Cardiac muscle cell (in vitro differentiated cells and primary cell): ENCODE data around the gene FAM111A. TPM values are rescaled to one million over a fixed set of nuclear protein-coding genes. Genes with fewer than 3 reads are reported as not detected.

ENCODE experiments used
- DNase-seq, 2 donors: peaks; one replicate each; pipeline versions ENCODE4 v3.0.0 to v3.0.0-alpha.2; 2010 to 2017; ENCODE audit warnings: low read depth in 1 of 2, low spot score in 1 of 2
- H3K27ac ChIP-seq: fragments of 200-600 bp; sonication (generic); 2 replicates; pipeline ENCODE4 v1.5.1; 2016
- H3K27me3 ChIP-seq: fragments of 200-600 bp; sonication (generic); 2 replicates; pipeline ENCODE4 v1.6.0; 2016; ENCODE audit warnings: control low read depth
- H3K36me3 ChIP-seq: fragments of 200-600 bp; sonication (generic); 2 replicates; pipeline ENCODE4 v1.5.1; 2016; ENCODE audit warnings: control low read depth
- H3K4me1 ChIP-seq: fragments of 200-600 bp; sonication (generic); 2 replicates; pipeline ENCODE4 v1.8.1; 2017; ENCODE audit warnings: low read depth, mild to moderate bottlenecking, mixed run types
- H3K4me3 ChIP-seq: fragments of 200-600 bp; sonication (generic); 2 replicates; pipeline ENCODE4 v1.5.1; 2016; ENCODE audit warnings: mild to moderate bottlenecking
- H3K9me3 ChIP-seq: fragments of 200-600 bp; sonication (generic); 2 replicates; pipeline ENCODE4 v1.5.1; 2017; ENCODE audit warnings: low read depth, mild to moderate bottlenecking, control low read depth
- CTCF ChIP-seq: IDR thresholded peaks from 2 replicates; pipeline ENCODE4 v1.5.1; 2012; ENCODE audit warnings: low read depth, mild to moderate bottlenecking, low read length
- polyA plus RNA-seq: library from polyadenylated mRNA; unstranded; fragments of >200 nt; fragmentation: Nextera tagmentation; extraction: Ambion mirVana; gene quantifications from 2 replicates; pipeline ENCODE4 v1.2.1, GENCODE V29; 2016
- total RNA-seq: library from RNA; depleted of rRNA; stranded (reverse); fragments of >200 nt; gene quantifications from 2 replicates; pipeline ENCODE4 v1.2.3, GENCODE V29; 2016

Gene FAM111A
- total and polyA plus RNA-seq, 2 experiments from 2014 or later, result 1.5 to 6.5 TPM

DNA sequence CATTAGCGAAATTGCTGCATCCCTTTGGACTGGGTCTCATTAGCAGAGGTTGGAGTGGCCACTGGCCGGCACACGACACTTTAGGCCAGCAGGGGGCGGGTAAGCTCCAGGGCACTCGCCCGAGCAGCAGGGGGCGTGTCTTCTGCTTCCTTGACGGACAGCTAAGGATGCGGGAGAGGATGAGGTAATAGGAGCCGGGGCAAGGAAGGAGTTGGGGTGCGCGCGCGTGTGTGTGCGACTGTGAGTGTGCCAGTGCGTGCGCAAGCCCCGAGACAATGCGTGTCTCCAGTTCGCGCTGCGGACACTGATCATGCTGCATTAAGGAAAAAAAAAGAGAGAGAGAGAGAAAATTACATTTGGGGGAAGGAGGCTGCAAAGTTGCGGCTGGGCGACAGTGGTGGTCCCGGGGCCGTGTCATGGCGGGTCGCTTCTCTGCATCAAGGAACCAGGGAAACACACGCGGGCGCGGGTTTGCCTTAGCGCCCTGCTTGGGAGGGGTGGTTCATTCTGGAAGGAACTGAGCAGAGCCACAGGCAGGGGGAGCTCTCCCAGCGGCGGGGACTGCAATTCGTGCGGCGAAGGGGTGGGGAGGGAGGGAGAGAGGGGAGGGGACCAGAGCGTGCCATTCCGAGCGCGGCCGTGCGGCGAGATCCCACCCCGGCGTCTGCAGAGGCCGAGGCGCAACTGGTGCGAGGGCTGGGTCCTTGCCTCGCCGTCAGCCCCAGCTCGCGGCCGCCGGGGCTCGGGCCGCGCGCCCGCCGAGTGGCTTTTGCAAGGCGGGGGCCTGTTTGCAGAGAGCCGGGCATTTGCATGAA lies 29.1 kb downstream of the FAM111A start, which contains the start of gene DTX4:
Gene DTX4 (plus strand): TSS at position 625 of the 815 bp plus-strand sequence. CDS start 464 bp downstream, outside the sequence.
- Histone ChIP-seq H3K27me3 (peaks cover 32% of the 10 kb centered on the region), H3K27ac (no peak within 1 kb of the TSS)
- peak; percentile 71 for TF ChIP-seq CTCF

DNA sequence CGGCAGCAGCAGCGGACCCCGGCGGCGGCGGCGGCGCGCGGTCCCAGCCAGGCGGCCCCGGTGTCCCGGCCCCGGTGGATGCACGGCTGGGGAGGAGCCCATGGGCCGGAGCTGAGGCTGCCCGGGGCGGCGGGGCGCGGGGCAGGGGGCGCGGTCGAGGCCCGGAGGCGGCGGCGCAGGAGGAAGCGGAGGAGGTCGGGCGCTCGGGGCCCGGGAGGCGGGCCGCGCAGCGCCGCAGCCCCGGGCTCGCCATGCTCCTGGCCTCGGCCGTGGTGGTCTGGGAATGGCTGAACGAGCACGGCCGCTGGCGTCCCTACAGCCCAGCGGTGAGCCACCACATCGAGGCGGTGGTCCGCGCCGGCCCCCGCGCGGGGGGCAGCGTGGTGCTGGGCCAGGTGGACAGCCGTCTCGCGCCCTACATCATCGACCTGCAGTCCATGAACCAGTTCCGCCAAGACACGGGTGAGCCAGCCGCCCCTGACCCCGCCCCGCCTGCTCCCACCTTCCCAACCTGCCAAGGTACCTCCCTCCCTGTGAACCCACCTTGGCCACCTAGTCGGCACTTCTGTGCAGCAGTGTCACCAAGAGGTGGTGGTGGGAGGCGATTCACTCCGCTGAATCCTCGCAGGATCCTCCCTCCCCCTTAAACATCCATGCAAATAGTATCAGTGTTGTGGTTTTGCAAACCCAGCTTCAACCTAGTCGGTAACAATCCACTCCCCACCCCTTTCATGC lies 29.9 kb downstream of the FAM111A start:
- Histone ChIP-seq H3K27ac (no peak overlapping the region), H3K9me3 (no peaks in the 10 kb centered on the region), H3K36me3 (no peaks in the 10 kb centered on the region), H3K27me3 (peaks cover 32% of the 10 kb centered on the region), H3K4me1 (peaks cover 5% of the 10 kb centered on the region), H3K4me3 (peak overlapping the region; percentile 56)
- TF ChIP-seq CTCF, result no peak
- DNase-seq, result peak; percentile 11 to 44

More for the DNA sequence above, 29.1 kb downstream of the FAM111A start, which contains the start of gene DTX4:
- peak; percentile 93 to 94 for DNase-seq
- H3K36me3 ChIP-seq, result no peaks in the 10 kb centered on the region
- H3K9me3 ChIP-seq, result no peaks in the 10 kb centered on the region
- peak within 1 kb of the TSS; percentile 56 for H3K4me3 ChIP-seq
- peaks cover 5% of the 10 kb centered on the region for H3K4me1 ChIP-seq

DNA sequence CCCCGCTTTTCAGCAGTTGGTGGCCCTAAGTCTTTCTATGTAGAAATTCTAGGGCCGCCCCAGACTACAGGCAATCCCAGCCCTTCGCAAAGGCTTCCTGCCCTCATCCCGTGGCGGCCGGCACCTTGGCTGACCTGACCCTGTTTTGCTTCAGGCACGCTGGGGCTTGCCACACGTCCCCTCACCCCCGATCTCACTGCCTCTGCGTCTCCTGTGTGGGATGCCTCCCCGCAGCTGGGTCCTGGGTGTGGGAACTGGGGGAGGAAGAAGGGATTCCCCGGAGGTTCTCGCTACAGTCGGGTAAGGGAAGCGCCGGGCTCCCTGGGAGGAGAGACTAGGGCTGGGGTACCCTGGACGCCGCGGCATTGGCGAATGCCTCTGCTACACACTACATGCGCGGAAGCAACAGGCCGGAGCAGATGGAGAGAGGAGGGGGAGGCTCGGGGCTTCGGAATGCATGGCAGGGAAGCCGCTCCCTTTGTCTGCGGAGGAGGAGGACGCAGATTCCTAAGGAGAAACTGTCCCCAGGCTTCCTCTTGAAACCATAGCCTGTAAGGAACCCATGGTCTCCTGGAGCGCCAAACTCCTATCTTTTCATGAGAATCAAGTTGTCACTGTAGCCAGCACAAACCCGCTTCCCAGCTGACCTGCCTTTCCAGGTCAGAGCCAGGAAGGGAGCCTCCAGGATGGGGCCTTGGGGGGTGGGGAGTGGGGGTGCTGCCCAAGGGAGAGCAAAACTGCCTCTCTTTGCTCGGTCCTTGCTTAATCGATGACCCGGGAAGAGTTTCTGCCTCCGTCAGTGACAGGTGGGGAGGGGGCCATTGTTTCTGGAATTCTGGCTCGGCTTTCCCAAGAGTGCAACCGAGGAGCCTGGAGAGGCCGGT lies 30.7 kb downstream of the FAM111A start:
- Histone ChIP-seq H3K9me3 (no peaks in the 10 kb centered on the region), H3K27me3 (peaks cover 32% of the 10 kb centered on the region), H3K36me3 (no peaks in the 10 kb centered on the region), H3K4me3 (peak overlapping the region; percentile 56), H3K4me1 (peaks cover 5% of the 10 kb centered on the region), H3K27ac (no peak overlapping the region)
- DNase-seq, result peak; percentile 51 to 63
- TF ChIP-seq CTCF, result no peak

DNA sequence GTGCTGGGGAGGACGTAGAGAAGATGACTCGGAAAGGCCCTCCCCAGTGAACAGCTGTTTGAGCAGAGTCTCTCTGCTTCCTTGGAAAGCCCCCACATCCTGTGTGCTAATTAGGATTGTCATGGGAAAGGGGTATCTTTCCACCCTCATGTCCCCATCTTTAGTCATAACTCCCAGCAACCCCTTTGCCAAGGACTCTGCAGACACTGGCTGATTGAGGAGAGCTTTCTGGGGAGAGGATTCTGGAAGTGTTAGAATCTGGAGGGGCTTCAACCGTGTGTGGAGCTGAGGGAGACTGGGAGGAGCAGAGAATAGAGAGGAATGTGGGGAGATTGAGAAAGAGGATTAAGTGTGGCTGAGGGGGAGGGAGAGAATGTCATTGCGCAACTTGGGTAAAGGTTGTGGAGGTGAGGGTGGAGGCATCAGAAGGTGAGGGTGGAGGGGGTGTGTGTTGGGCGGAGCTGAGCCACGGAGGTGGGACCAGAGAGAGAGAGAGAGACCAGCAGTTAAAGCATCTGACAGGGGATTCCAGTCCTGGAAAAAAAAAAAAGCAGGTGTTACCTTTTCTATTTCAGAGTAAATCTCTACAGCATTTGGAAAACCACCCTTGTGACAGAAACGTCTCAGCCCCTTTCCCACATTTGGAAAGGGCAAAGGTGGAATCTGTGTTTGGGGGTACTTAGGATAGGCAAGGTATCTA lies 31.5 kb downstream of the FAM111A start:
- Histone ChIP-seq H3K4me1 (peaks cover 5% of the 10 kb centered on the region), H3K27ac (no peak overlapping the region), H3K9me3 (no peaks in the 10 kb centered on the region), H3K36me3 (no peaks in the 10 kb centered on the region), H3K27me3 (peaks cover 32% of the 10 kb centered on the region), H3K4me3 (no peak overlapping the region)
- no peak for TF ChIP-seq CTCF
- peak in 1 of 2 donors; percentile 52 for DNase-seq

GRCh38 chr11:59174664-59175033 lies 32.0 kb downstream of the FAM111A start:
- Histone ChIP-seq H3K27ac (no peak overlapping the region), H3K9me3 (no peaks in the 10 kb centered on the region), H3K27me3 (peaks cover 32% of the 10 kb centered on the region), H3K4me3 (no peak overlapping the region), H3K36me3 (no peaks in the 10 kb centered on the region), H3K4me1 (peaks cover 5% of the 10 kb centered on the region)
- DNase-seq, result peak in 1 of 2 donors; percentile 40
- no peak for TF ChIP-seq CTCF
